HG03196 (cell line): ENCODE data around the gene PPFIBP2.

Source experiments
- ATAC-seq: cut with Tn5 transposase; IDR thresholded peaks from one replicate; pipeline ENCODE4 v1.9.1; 2021; ENCODE audit not compliant: unreplicated experiment

Gene PPFIBP2

DNA sequence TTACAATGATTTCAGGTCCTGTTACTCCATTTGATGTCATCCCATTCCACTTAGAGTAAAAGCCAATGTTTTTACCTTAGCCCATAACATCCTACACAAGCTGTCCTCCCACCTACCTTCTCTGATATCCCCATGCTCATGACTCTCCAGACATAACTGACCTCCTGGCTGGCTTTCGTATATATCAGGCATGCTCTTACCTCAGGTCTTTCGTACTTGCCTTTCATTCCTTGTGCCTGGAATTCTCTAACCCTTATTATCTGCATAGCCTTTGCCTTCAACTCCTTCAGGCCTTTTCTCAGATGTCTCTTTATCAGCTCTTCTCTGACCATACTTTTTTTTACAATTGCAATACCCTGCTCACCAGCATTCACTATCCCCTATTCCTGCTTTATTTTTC is 169.8 kb downstream of the PPFIBP2 start:
- ATAC-seq: no peak

DNA sequence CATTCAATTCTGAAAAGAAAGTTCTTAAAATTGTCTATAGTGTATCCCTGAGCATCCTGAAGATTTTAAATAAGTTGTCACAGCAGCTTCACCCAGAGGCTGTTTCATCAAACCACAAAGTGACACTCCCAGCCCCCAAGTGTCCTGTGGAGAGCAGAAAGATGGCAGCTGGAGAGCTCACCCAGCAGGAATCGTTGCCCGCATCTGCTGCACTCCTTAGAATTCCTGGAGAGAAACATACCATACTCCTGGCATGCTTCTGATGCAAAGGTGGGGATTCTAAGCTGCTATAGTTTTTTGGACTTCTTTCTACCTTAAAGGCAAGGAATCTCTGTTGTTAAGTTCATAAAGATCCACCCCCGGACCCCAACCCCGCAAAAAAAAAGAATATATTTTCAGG is 173.0 kb downstream of the PPFIBP2 start:
- ATAC-seq: no peak

DNA sequence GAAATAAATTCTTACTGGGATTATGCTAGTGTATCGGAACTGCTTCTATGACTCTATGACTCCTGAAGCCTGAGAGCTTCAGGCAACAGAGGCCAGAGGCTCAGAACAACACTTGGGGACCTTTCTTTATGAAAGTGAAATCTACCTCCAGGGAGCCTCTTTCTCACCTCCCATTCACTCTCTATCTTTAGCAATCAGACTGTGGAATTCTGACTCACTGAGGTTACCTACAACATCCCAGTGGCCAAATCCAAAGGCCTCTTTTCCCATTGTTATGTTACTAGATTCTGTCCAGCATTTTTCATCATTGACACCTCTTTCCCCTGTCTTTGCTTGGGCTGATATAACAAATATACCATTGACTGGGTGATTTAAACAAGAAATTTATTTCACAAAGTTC is 173.6 kb downstream of the PPFIBP2 start:
- ATAC-seq: no peak

DNA sequence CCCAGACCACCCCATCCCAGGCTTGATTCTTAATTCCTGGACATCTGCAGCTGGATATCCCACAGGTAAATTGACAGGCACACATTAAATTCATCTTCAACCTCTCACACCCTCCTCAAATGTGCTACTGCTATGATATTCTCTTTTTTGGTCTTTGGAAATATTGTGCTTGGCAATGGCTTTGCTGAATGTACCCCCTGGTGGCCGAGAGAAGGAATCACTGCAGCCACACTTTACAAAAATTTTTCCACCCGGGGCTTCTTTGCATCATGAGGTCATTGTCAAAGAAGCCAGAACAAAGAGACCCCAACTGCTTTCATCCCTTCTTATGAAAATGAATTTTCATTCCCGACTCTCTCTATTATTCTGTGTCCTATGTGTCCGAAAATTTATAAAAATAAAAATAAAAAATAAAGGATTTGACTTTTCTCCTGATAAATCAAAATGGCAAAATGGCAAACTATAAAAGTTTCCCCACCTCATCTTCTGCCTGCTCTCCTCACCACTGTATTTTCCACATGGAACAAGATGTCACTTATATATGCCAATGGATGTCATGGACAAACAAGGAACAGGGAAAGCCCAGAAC is 174.5 kb downstream of the PPFIBP2 start:
- ATAC-seq: no peak

DNA sequence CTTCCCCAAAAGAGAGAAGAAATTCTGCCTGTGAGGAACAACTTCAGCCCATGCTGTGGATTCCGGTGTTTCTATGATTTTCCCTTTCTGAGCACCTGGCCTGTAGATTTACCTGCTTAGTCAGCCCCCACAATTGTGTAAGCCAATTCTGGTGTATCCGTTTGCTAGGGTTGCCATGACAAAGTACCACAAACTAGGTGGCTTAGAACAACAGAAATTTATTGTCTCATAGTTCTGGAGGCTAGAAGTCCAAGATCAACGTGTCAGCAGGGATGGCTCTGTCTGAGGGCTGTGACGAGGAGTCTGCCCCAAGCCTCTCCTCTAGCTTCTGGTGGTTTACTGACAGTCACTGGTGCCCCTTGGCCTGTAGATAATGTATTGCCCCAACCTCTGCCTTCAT is 175.4 kb downstream of the PPFIBP2 start:
- no peak for ATAC-seq

DNA sequence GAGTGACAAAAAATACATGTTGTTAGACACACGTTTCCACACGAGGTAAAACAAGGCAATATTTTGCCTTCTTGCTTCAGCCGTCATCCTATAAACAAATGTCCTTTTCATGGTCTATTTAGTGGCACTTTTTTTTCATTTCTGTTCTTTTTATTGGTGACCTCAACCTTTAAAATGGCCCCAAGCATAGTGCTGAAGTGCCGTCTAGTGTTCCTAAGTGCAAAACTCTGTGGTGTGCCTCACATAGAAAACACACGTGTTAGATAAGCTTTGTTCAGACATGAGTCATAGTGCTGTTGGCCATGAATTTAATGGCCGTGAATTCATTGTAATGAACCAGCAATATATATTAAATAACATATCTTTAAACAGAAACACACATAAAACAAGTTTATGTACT is 176.8 kb downstream of the PPFIBP2 start:
- ATAC-seq: no peak

DNA sequence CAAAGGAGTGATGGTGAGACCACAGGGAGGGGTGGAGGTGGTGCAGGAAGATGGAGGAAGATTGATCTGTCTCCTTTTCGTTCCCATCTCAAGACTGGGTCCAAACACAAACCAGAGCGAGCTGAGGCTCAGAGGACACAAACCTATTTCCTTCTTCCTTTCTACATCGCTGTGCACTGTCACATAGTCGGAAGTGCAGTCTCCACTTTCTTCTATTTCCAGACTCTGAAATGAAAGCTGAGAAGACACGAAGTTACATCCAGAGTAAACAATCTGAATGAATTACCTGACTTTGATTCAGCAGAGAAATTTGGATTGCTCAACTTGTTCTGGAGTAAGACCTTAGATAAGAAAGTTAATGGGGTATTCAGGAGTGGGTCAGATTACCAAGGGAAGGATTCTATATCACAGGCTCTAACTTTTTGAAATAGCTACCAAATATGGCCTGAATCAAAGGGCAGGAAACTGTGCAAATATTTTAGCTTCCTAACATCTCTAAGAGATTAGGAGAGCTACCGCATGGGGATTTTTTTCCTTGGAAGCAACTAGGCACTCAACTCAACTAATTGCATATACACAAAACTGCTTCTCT is 178.1 kb downstream of the PPFIBP2 start:
- ATAC-seq: no peak

DNA sequence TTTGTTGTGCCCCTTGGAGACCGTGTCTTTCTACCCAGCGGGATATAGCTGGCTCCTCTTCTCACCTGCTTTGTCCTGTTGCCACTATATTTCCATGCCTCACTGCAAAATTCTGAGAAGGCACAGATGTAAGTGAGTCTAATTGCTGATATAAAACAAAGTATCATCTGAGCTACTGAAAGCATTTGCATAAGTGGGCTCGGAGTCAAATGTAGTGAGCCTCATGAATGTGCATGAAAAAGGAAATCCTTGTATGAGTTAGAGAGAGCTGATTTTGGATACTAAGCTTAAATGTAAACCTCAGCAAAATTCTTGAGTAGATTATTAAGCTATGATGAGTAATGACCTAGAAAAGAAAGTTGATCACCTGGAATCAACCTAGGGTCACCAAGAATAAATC is 178.6 kb downstream of the PPFIBP2 start:
- no peak for ATAC-seq

DNA sequence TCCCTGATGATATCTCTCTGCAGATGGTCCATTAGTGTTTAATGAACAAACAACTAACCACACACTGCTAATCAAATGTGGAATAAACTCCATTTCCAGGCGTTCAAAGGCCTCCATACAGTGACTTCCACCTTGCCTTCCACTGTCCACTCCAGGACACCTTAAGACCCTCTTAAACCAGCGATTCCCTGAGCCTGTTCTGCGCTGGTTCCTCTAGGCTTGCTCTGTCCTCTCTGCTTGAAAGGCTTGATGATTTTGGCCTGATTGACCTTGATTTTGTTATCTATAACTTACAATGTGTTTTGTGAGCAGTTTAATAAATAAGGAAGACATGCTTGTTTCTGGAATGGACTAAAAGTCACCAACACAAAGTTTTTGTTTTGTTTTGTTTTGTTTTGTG is 180.4 kb downstream of the PPFIBP2 start:
- no peak for ATAC-seq

DNA sequence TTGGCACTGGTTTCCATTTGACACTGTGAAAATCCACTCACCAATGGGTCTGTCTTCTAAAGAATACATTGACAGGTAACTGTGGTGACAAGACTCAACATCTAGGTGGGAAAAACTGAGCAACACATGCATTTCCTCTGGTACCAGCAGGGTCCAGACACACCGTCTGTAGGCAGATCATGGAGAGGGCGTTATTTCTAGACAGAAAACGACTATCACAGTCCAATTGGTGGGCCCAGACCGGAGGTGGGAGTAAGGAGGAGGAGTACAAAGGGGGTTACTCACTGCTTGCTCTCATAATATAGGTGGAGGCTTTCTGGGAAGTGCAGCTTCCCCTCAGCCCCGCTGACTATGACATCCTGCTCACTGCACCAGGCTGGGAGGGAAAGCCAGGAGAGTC is 182.6 kb downstream of the PPFIBP2 start:
- ATAC-seq: no peak
